BE2C (cell line): ENCODE data around the gene TRRAP.

ENCODE experiments used
- DNase-seq: peaks from one replicate; pipeline ENCODE4 v3.0.0-alpha.2; 2020
- H3K27me3 ChIP-seq: fragments of 250-450 bp; sonication (Bioruptor Pico); 2 replicates; pipeline ENCODE4 v1.5.1; 2020; ENCODE audit warnings: mild to moderate bottlenecking
- H3K36me3 ChIP-seq: fragments of 250-450 bp; sonication (Bioruptor Pico); 2 replicates; pipeline ENCODE4 v1.5.1; 2020; ENCODE audit warnings: mild to moderate bottlenecking
- H3K4me1 ChIP-seq: fragments of 250-450 bp; sonication (Bioruptor Pico); 2 replicates; pipeline ENCODE4 v1.5.1; 2020
- H3K4me3 ChIP-seq: 2 replicates; pipeline ENCODE4 v1.5.1; 2011; ENCODE audit warnings: low read depth, low read length
- H3K9me3 ChIP-seq: fragments of 250-450 bp; sonication (Bioruptor Pico); 2 replicates; pipeline ENCODE4 v1.5.1; 2020
- TF ChIP-seq, protein P1 (sequence below): IDR thresholded peaks from 2 replicates; pipeline ENCODE4 v1.5.1; 2012; ENCODE audit warnings: mild to moderate bottlenecking, low read depth, low read length

Gene TRRAP

DNA sequence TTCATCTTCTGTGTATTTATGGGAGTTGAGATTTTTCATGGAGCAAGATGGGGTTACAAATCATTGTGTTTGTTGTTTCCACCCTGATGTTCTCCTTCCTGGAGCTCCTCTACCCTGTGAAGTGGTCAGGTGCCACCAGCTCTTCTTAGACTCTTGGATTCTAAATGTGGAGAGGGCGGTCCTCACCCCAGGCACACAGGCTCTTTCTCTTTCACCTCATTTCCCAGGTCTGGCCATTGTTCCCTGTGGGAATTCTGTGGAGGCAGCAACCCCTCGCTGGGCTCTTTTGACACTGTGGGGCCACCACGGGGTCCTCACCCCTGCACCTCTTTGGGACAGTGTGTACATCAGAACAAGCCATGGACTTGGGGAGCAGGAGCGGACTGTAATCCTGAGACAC is 95.9 kb downstream of the TRRAP start:
- DNase-seq: no peak
- Histone ChIP-seq H3K4me3 (no peak overlapping the region), H3K9me3 (no peaks in the 10 kb centered on the region), H3K36me3 (peaks cover 83% of the 10 kb centered on the region), H3K27me3 (no peaks in the 10 kb centered on the region), H3K4me1 (no peaks in the 10 kb centered on the region)
- TF ChIP-seq, protein P1, sequence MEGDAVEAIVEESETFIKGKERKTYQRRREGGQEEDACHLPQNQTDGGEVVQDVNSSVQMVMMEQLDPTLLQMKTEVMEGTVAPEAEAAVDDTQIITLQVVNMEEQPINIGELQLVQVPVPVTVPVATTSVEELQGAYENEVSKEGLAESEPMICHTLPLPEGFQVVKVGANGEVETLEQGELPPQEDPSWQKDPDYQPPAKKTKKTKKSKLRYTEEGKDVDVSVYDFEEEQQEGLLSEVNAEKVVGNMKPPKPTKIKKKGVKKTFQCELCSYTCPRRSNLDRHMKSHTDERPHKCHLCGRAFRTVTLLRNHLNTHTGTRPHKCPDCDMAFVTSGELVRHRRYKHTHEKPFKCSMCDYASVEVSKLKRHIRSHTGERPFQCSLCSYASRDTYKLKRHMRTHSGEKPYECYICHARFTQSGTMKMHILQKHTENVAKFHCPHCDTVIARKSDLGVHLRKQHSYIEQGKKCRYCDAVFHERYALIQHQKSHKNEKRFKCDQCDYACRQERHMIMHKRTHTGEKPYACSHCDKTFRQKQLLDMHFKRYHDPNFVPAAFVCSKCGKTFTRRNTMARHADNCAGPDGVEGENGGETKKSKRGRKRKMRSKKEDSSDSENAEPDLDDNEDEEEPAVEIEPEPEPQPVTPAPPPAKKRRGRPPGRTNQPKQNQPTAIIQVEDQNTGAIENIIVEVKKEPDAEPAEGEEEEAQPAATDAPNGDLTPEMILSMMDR: no peak

- Histone ChIP-seq H3K36me3 (peaks cover 90% of the 10 kb centered on the region), H3K27me3 (no peaks in the 10 kb centered on the region), H3K4me1 (no peaks in the 10 kb centered on the region), H3K9me3 (no peaks in the 10 kb centered on the region), H3K4me3 (no peak overlapping the region)
- no peak for DNase-seq
- TF ChIP-seq, protein P1: no peak
These were observed 96.8 kb downstream of the TRRAP start for GRCh38 chr7:98974906-98975816.

GRCh38 chr7:98976396-98977185 is 98.3 kb downstream of the TRRAP start:
- Histone ChIP-seq H3K9me3 (no peaks in the 10 kb centered on the region), H3K36me3 (peaks cover 94% of the 10 kb centered on the region), H3K4me3 (no peak overlapping the region), H3K4me1 (no peaks in the 10 kb centered on the region), H3K27me3 (no peaks in the 10 kb centered on the region)
- no peak for DNase-seq
- TF ChIP-seq, protein P1: no peak

GRCh38 chr7:98978672-98979071 is 100.3 kb downstream of the TRRAP start:
- H3K4me1 ChIP-seq: no peaks in the 10 kb centered on the region
- H3K9me3 ChIP-seq: no peaks in the 10 kb centered on the region
- H3K4me3 ChIP-seq: no peak overlapping the region
- TF ChIP-seq, protein P1: no peak
- no peak for DNase-seq
- no peaks in the 10 kb centered on the region for H3K27me3 ChIP-seq
- H3K36me3 ChIP-seq: peaks cover 86% of the 10 kb centered on the region

DNA sequence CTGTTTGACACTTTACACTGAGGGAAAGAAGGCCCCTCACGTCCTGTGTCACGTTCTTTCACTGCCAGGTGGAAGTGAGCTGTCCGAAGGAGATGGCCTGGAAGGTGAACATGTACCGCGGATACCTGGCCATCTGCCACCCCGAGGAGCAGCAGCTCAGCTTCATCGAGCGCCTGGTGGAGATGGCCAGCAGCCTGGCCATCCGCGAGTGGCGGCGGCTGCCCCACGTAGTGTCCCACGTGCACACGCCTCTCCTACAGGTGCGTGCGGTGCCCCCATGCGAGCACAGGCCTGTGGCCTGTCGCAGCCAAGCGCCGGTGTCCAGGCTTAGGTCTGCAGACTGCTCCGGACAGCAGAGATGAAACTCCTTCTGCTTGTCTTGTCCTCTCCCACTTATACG is 103.4 kb downstream of the TRRAP start:
- H3K36me3 ChIP-seq: peaks cover 84% of the 10 kb centered on the region
- no peaks in the 10 kb centered on the region for H3K4me1 ChIP-seq
- DNase-seq: no peak
- no peak overlapping the region for H3K4me3 ChIP-seq
- no peaks in the 10 kb centered on the region for H3K9me3 ChIP-seq
- no peaks in the 10 kb centered on the region for H3K27me3 ChIP-seq
- TF ChIP-seq, protein P1: no peak
